Spleen (tissue), 11 donors: ENCODE results near the gene NCOA3. TPM values are rescaled to one million over a fixed set of nuclear protein-coding genes. Genes with fewer than 3 reads are reported as not detected.
A peak's percentile ranks its signal among the peaks of the same experiment; 100 is the strongest.

Experiments
- DNase-seq: peaks from one replicate; pipeline ENCODE4 v3.0.0-alpha.2; 2020
- H3K27ac ChIP-seq, 8 donors: fragments of 200-600 bp; sonication (generic) in 7 of 8; 1 replicate in 4 of 8; 2 replicates in 4 of 8; pipeline versions ENCODE4 v1.5.0 to v1.8.0; 2016 to 2021; ENCODE audit warnings: inconsistent platforms in 4 of 8, mild to moderate bottlenecking in 4 of 8, moderate library complexity in 1 of 8
- H3K27me3 ChIP-seq, 7 donors: fragments of 200-600 bp; sonication (generic) in 6 of 7; replicated peaks in 1 of 7; 1 replicate in 4 of 7; 2 replicates in 3 of 7; pipeline versions ENCODE4 v1.5.0 to v1.8.0; 2016 to 2021; ENCODE audit warnings: inconsistent platforms in 3 of 7, mild to moderate bottlenecking in 1 of 7
- H3K36me3 ChIP-seq, 6 donors: fragments of 200-600 bp; sonication (generic) in 5 of 6; 1 replicate in 4 of 6; 2 replicates in 2 of 6; pipeline versions ENCODE4 v1.5.0 to v1.8.0; 2016 to 2021; ENCODE audit warnings: inconsistent platforms in 2 of 6
- H3K4me1 ChIP-seq, 6 donors: fragments of 200-600 bp; sonication (generic) in 5 of 6; 1 replicate in 3 of 6; 2 replicates in 3 of 6; pipeline versions ENCODE4 v1.5.0 to v1.8.0; 2016 to 2021; ENCODE audit warnings: inconsistent platforms in 3 of 6
- H3K4me3 ChIP-seq, 8 donors: fragments of 200-600 bp; sonication (generic) in 7 of 8; 1 replicate in 4 of 8; 2 replicates in 4 of 8; pipeline versions ENCODE4 v1.5.0 to v1.8.0; 2016 to 2021; ENCODE audit warnings: inconsistent platforms in 4 of 8, mild to moderate bottlenecking in 4 of 8, moderate library complexity in 2 of 8
- H3K9me3 ChIP-seq, 8 donors: fragments of 200-600 bp; sonication (generic) in 7 of 8; 1 replicate in 4 of 8; 2 replicates in 4 of 8; pipeline versions ENCODE4 v1.5.0 to v1.8.0; 2016 to 2021; ENCODE audit warnings: inconsistent platforms in 4 of 8
- CTCF ChIP-seq, 11 experiments: fragments of 200-600 bp in 7 of 11; fragments of 450-650 bp in 4 of 11; sonication (generic) in 4 of 11; IDR thresholded peaks in 8 of 11; conservative IDR thresholded peaks in 3 of 11; 1 replicate in 7 of 11; 2 replicates in 4 of 11; pipeline versions ENCODE4 v1.4.0 to v1.8.0; 2016 to 2021; ENCODE audit warnings: antibody characterized with exemption in 11 of 11, inconsistent platforms in 4 of 11, mild to moderate bottlenecking in 1 of 11
- POLR2A ChIP-seq, 3 donors: fragments of 450-650 bp; IDR thresholded peaks; one replicate each; pipeline ENCODE4 v1.5.1; 2017; ENCODE audit warnings: antibody characterized with exemption in 3 of 3, mild to moderate bottlenecking in 1 of 3
- POLR2AphosphoS5 ChIP-seq, 3 donors: sonication (generic); formaldehyde crosslinking; IDR thresholded peaks; one replicate each; pipeline ENCODE4 v1.5.1; 2017; ENCODE audit warnings: antibody characterized with exemption in 3 of 3
- WGBS, 5 donors: extraction: QIAGEN DNeasy Blood & Tissue Kit in 3 of 5; methylation state at CpG; one replicate each; pipeline versions ENCODE4 v1.1.5 to v1.1.7; 2013 to 2018; 5-methylcytosine and 5-hydroxymethylcytosine counted together
- intact Hi-C: fragments of 100-400 bp; cut with DNase I; formaldehyde crosslinking; loops from one replicate; pipeline ENCODE4 v1.15.0; 2023; ENCODE audit warnings: low total_unique reads
- polyA plus RNA-seq, 3 donors: library from polyadenylated mRNA; stranded (reverse); fragments of 200-250 nt; gene quantifications; one replicate each; pipeline ENCODE4 v1.2.1, GENCODE V29; 2013
- total RNA-seq, 7 donors: library from RNA; depleted of rRNA in 3 of 7; stranded (reverse); fragments of >200 nt in 3 of 7; fragmentation: NEBNext Ultra II Directional in 4 of 7; extraction: Animal tissue kit (Norgen Biotek cat#: 25700) in 4 of 7; gene quantifications; one replicate each; pipeline versions ENCODE4 v1.1.0 to v1.2.1, GENCODE V29; 2016 to 2021
- donor health status: healthy with polysubstance abuse.
- donor health status: DM: no; HTN: no; CAD: no; lungs with moderate emphysema.
- donor health status: DM: no; HTN: no; CAD: no.
- donor health status: Bipolar disorder and iron deficiency.
- donor health status: healthy.
- donor health status: DM: no; HTN: no; CAD: no.
- donor health status: DM: yes; HTN: yes; CAD: no.

NCOA3 gene
- total and polyA plus RNA-seq, 10 donors = 12.5 to 93.7 (median 82.2) TPM

GRCh38 chr20:47535088-47535487 lies 33.4 kb downstream of the NCOA3 start:
- Histone ChIP-seq H3K4me1 (peaks cover 10 to 99% (median 72%) of the 10 kb centered on the region in 6 donors), H3K36me3 (peaks cover 0 to 37% (median 4%) of the 10 kb centered on the region in 6 donors), H3K27ac (no peak overlapping the region), H3K9me3 (no peaks in the 10 kb centered on the region), H3K27me3 (no peaks in the 10 kb centered on the region), H3K4me3 (no peak overlapping the region)
- intact Hi-C loops = no loop called here
- TF ChIP-seq CTCF (IDR thresholded peaks at IDR 0.05 in 8 of 11, conservative IDR thresholded peaks at IDR 0.05 in 3 of 11) (no peak), POLR2A (IDR thresholded peaks at IDR 0.05) (no peak), POLR2AphosphoS5 (IDR thresholded peaks at IDR 0.05) (no peak)
- 83 to 92% (median 87%) methylated on average over 8 of the region's 8 CpGs for WGBS, 5 donors
- DNase-seq = no peak

- H3K9me3 ChIP-seq = no peaks in the 10 kb centered on the region
- peaks cover 0 to 30% (median 4%) of the 10 kb centered on the region in 6 donors for H3K36me3 ChIP-seq
- H3K4me1 ChIP-seq = peaks cover 18 to 99% (median 73%) of the 10 kb centered on the region in 6 donors
- no peak for TF ChIP-seq CTCF (IDR thresholded peaks at IDR 0.05 in 8 of 11, conservative IDR thresholded peaks at IDR 0.05 in 3 of 11)
- no peak for TF ChIP-seq POLR2A (IDR thresholded peaks at IDR 0.05)
- TF ChIP-seq POLR2AphosphoS5 (IDR thresholded peaks at IDR 0.05) = no peak
- intact Hi-C loops = no loop called here
- no peak overlapping the region for H3K4me3 ChIP-seq
- no peak overlapping the region for H3K27ac ChIP-seq
- no peak for DNase-seq
- WGBS, 5 donors = 92 to 97% (median 95%) methylated on average over 6 of the region's 6 CpGs
- H3K27me3 ChIP-seq = no peaks in the 10 kb centered on the region
These were observed 34.3 kb downstream of the NCOA3 start for GRCh38 chr20:47535994-47536393.

- H3K27me3 ChIP-seq = no peaks in the 10 kb centered on the region
- TF ChIP-seq CTCF (IDR thresholded peaks at IDR 0.05 in 8 of 11, conservative IDR thresholded peaks at IDR 0.05 in 3 of 11) (no peak), POLR2A (IDR thresholded peaks at IDR 0.05) (no peak), POLR2AphosphoS5 (IDR thresholded peaks at IDR 0.05) (no peak)
- peak overlapping the region in 6 of 8 donors; percentile 1 to 56 (median 26) for H3K27ac ChIP-seq
- H3K4me3 ChIP-seq = no peak overlapping the region
- peaks cover 0 to 7% (median 0%) of the 10 kb centered on the region in 6 donors for H3K36me3 ChIP-seq
- DNase-seq = no peak
- intact Hi-C loops = no loop called here
- H3K9me3 ChIP-seq = no peaks in the 10 kb centered on the region
- WGBS, 5 donors = 55 to 64% (median 61%) methylated on average over 5 of the region's 5 CpGs
- H3K4me1 ChIP-seq = peaks cover 35 to 97% (median 79%) of the 10 kb centered on the region in 6 donors
These were observed 39.0 kb downstream of the NCOA3 start for GRCh38 chr20:47540443-47541354.

GRCh38 chr20:47541355-47541922 lies 39.8 kb downstream of the NCOA3 start:
- 59 to 83% (median 71%) methylated on average over 3 of the region's 3 CpGs for WGBS, 5 donors

More at GRCh38 chr20:47541355-47541922, 39.8 kb downstream of the NCOA3 start:
- H3K27ac ChIP-seq = peak overlapping the region in 1 of 8 donors; percentile 18
- no peaks in the 10 kb centered on the region for H3K27me3 ChIP-seq
- no peak for DNase-seq
- no peak for TF ChIP-seq POLR2AphosphoS5 (IDR thresholded peaks at IDR 0.05)
- TF ChIP-seq CTCF (IDR thresholded peaks at IDR 0.05 in 8 of 11, conservative IDR thresholded peaks at IDR 0.05 in 3 of 11) = no peak
- no peak for TF ChIP-seq POLR2A (IDR thresholded peaks at IDR 0.05)
- peaks cover 35 to 97% (median 75%) of the 10 kb centered on the region in 6 donors for H3K4me1 ChIP-seq
- intact Hi-C loops = no loop called here
- peaks cover 0 to 6% (median 0%) of the 10 kb centered on the region in 6 donors for H3K36me3 ChIP-seq
- H3K9me3 ChIP-seq = no peaks in the 10 kb centered on the region
- H3K4me3 ChIP-seq = no peak overlapping the region
